ENCODE data around the gene RNF31. TPM values are rescaled to one million over a fixed set of nuclear protein-coding genes. Genes with fewer than 3 reads are reported as not detected.

Gene RNF31
- total and polyA plus RNA-seq, 2 of the 13 experiments (the other 11 are each of a cell fraction or from before 2014, with no cell fraction given) = 48.2 to 86.8 TPM

DNA sequence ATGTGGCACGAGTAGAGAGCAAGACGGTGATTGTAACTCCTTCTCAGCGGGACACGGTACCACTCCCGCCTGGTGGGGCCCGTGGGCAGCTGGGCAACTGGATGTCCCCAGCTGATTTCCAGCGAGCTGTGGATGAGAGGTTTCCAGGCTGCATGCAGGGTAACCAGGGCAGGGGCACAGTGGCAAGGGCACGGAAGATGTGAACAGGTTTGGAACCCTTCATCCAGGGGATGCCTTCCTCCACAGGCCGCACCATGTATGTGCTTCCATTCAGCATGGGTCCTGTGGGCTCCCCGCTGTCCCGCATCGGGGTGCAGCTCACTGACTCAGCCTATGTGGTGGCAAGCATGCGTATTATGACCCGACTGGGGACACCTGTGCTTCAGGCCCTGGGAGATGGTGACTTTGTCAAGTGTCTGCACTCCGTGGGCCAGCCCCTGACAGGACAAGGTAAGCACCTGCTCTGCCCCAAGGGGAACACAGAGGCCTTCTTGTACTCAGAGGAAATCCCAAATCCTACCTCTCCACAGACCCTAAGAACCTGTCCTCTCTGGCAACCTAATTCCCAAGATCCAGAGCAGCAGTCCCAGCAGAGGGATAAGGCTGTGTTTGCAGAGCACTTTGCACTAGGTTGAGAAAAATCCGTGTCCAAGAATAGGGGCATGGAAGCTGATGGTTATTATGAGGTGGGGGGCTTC, 48.9 kb upstream of the RNF31 start (continued):
- TF ChIP-seq TBX2 (CRISPR knock-in tag; IDR thresholded peaks at IDR 0.05; ENCODE audit: borderline replicate concordance) (no peak), TBP (CRISPR knock-in tag; IDR thresholded peaks at IDR 0.05) (0 out of 2 replicates have a peak, but pooled peaks have one; percentile 86), CENPX (CRISPR knock-in tag; IDR thresholded peaks at IDR 0.05) (no peak), POLR2AphosphoS5 (IDR thresholded peaks at IDR 0.05; ENCODE audit: low read depth, low read length) (peak; percentile 9; the same call in 1 of the 2 replicates), HNRNPH1 (optimal IDR thresholded peaks at IDR 0.05; ENCODE audit: low read depth, low read length) (peak; percentile 79), ATM (IDR thresholded peaks at IDR 0.05; ENCODE audit: borderline replicate concordance) (no peak), ZFP62 (CRISPR knock-in tag; IDR thresholded peaks at IDR 0.05) (0 out of 2 replicates have a peak, but pooled peaks have one; percentile 52), ZNF33A (CRISPR knock-in tag; IDR thresholded peaks at IDR 0.05; ENCODE audit: borderline replicate concordance) (no peak), NKX3-1 (CRISPR knock-in tag; IDR thresholded peaks at IDR 0.05) (0 out of 2 replicates have a peak, but pooled peaks have one; percentile 34), ZMYM2 (CRISPR knock-in tag; IDR thresholded peaks at IDR 0.05) (no peak), YEATS4 (CRISPR knock-in tag; IDR thresholded peaks at IDR 0.05; ENCODE audit: borderline replicate concordance) (peak; percentile 59; the same call in 1 of the 2 replicates), ZFAT (CRISPR knock-in tag; conservative IDR thresholded peaks at IDR 0.05) (0 out of 2 replicates have a peak, but pooled peaks have one; percentile 75), KDM3A (CRISPR knock-in tag; IDR thresholded peaks at IDR 0.05; ENCODE audit: low read depth) (0 out of 2 replicates have a peak, but pooled peaks have one; percentile 8)
- TF ChIP-seq, protein P1, sequence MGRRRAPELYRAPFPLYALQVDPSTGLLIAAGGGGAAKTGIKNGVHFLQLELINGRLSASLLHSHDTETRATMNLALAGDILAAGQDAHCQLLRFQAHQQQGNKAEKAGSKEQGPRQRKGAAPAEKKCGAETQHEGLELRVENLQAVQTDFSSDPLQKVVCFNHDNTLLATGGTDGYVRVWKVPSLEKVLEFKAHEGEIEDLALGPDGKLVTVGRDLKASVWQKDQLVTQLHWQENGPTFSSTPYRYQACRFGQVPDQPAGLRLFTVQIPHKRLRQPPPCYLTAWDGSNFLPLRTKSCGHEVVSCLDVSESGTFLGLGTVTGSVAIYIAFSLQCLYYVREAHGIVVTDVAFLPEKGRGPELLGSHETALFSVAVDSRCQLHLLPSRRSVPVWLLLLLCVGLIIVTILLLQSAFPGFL (CRISPR knock-in tag; IDR thresholded peaks at IDR 0.05) = 0 out of 2 replicates have a peak, but pooled peaks have one; percentile 52
- TF ChIP-seq, protein P2, sequence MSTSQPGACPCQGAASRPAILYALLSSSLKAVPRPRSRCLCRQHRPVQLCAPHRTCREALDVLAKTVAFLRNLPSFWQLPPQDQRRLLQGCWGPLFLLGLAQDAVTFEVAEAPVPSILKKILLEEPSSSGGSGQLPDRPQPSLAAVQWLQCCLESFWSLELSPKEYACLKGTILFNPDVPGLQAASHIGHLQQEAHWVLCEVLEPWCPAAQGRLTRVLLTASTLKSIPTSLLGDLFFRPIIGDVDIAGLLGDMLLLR (CRISPR knock-in tag; IDR thresholded peaks at IDR 0.05) = no peak
- TF ChIP-seq, protein P3, sequence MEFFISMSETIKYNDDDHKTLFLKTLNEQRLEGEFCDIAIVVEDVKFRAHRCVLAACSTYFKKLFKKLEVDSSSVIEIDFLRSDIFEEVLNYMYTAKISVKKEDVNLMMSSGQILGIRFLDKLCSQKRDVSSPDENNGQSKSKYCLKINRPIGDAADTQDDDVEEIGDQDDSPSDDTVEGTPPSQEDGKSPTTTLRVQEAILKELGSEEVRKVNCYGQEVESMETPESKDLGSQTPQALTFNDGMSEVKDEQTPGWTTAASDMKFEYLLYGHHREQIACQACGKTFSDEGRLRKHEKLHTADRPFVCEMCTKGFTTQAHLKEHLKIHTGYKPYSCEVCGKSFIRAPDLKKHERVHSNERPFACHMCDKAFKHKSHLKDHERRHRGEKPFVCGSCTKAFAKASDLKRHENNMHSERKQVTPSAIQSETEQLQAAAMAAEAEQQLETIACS (CRISPR knock-in tag; IDR thresholded peaks at IDR 0.05) = peak; percentile 33; the same call in 1 of the 2 replicates
- TF ChIP-seq, protein P4, sequence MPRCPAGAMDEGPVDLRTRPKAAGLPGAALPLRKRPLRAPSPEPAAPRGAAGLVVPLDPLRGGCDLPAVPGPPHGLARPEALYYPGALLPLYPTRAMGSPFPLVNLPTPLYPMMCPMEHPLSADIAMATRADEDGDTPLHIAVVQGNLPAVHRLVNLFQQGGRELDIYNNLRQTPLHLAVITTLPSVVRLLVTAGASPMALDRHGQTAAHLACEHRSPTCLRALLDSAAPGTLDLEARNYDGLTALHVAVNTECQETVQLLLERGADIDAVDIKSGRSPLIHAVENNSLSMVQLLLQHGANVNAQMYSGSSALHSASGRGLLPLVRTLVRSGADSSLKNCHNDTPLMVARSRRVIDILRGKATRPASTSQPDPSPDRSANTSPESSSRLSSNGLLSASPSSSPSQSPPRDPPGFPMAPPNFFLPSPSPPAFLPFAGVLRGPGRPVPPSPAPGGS (CRISPR knock-in tag; IDR thresholded peaks at IDR 0.05) = 0 out of 2 replicates have a peak, but pooled peaks have one; percentile 28
- TF ChIP-seq, protein P5, sequence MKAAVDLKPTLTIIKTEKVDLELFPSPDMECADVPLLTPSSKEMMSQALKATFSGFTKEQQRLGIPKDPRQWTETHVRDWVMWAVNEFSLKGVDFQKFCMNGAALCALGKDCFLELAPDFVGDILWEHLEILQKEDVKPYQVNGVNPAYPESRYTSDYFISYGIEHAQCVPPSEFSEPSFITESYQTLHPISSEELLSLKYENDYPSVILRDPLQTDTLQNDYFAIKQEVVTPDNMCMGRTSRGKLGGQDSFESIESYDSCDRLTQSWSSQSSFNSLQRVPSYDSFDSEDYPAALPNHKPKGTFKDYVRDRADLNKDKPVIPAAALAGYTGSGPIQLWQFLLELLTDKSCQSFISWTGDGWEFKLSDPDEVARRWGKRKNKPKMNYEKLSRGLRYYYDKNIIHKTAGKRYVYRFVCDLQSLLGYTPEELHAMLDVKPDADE (CRISPR knock-in tag; IDR thresholded peaks at IDR 0.05) = 0 out of 2 replicates have a peak, but pooled peaks have one; percentile 43
- TF ChIP-seq, protein P6, sequence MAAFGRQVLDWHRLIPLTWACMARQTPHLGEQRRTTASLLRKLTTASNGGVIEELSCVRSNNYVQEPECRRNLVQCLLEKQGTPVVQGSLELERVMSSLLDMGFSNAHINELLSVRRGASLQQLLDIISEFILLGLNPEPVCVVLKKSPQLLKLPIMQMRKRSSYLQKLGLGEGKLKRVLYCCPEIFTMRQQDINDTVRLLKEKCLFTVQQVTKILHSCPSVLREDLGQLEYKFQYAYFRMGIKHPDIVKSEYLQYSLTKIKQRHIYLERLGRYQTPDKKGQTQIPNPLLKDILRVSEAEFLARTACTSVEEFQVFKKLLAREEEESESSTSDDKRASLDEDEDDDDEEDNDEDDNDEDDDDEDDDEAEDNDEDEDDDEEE (CRISPR knock-in tag; IDR thresholded peaks at IDR 0.05) = no peak
- TF ChIP-seq, protein P7, sequence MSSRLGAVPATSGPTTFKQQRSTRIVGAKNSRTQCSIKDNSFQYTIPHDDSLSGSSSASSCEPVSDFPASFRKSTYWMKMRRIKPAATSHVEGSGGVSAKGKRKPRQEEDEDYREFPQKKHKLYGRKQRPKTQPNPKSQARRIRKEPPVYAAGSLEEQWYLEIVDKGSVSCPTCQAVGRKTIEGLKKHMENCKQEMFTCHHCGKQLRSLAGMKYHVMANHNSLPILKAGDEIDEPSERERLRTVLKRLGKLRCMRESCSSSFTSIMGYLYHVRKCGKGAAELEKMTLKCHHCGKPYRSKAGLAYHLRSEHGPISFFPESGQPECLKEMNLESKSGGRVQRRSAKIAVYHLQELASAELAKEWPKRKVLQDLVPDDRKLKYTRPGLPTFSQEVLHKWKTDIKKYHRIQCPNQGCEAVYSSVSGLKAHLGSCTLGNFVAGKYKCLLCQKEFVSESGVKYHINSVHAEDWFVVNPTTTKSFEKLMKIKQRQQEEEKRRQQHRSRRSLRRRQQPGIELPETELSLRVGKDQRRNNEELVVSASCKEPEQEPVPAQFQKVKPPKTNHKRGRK (CRISPR knock-in tag; IDR thresholded peaks at IDR 0.05) = no peak

Data from HepG2 (cell line).